DMS114 treated with DMSO at 0.1 percent for 48 hours (cell line): Measurements from ENCODE around the gene FJX1.
"Not testable (repeated sequence)": the region's sequence is repeated elsewhere in the genome, so short reads cannot be mapped to it uniquely, and the experiment has no call there.

Experiments
- DNase-seq: peaks from one replicate; lab custom pipeline; 2025; ENCODE audit not compliant: unreplicated experiment; lab: John Stamatoyannopoulos, UW

FJX1 gene

GRCh38 chr11:35663408-35663702 lies 45.1 kb downstream of the FJX1 start:
- DNase-seq: no peak

GRCh38 chr11:35664977-35665441 lies 46.7 kb downstream of the FJX1 start:
- no peak for DNase-seq

- no peak for DNase-seq
Measured at GRCh38 chr11:35667257-35667656, 49.0 kb downstream of the FJX1 start.

- not testable (repeated sequence) for DNase-seq
Measured at GRCh38 chr11:35668350-35668749, 50.1 kb downstream of the FJX1 start.
